NOMO-1 (cell line): Measurements from ENCODE around the gene NRBP1.

Source experiments
- DNase-seq, 2 experiments: peaks; one replicate each; lab custom pipeline; 2025; ENCODE audit not compliant: unreplicated experiment in 2 of 2; lab: John Stamatoyannopoulos, UW

Gene NRBP1

GRCh38 chr2:27428213-27428977 is at the start of gene NRBP1:
TSS of gene NRBP1 (plus strand) at chr2:27428631. CDS start at chr2:27433274, 4,643 bp downstream.
- peak; percentile 81 to 95 for DNase-seq

DNA sequence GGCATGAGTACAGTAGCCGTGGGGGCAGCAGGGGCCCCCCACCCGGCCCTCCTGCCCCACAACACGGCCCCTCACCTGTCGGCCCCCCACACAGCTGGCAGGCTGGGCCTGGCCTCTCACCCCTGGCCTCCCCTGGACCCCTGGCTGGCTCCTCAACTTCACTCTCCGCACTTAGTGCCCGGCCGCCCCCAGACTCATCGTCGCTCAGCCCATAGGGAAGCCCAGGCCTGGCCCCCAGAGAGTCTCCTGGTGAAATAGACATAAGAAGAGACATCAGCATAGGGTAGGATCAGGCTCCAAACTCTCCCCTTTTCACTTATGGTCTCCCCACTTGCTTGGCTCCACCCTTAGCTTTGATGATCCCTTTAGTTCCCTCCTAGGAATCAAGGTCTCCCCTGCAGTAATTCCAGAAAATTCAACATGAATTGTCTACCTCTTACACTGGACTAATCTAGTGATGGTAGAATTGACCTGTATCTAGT is 49.6 kb upstream of the NRBP1 start:
- DNase-seq: no peak

DNA sequence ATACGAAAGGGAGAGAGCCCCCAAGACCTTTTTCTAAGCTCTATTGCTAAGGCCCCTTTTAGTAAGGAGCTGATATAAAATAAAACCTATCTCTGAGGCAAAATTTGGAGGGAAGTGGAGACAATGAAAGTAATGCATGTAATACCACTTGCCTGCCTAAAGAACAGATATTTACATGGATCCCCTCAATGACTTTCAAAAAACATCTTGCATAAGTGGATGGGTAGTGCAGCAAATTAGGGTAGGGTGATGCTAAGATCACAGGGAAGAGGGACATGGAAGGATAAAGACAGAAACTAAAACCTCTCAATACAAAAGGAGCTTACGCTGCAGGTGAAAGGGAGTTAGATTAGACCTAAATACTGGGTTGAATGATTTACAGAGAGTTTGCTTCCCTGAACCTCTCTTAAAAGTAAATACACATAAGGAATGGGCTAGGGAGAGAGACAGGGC is 49.0 kb upstream of the NRBP1 start:
- peak in 1 of 2 experiments; percentile 28 for DNase-seq

DNA sequence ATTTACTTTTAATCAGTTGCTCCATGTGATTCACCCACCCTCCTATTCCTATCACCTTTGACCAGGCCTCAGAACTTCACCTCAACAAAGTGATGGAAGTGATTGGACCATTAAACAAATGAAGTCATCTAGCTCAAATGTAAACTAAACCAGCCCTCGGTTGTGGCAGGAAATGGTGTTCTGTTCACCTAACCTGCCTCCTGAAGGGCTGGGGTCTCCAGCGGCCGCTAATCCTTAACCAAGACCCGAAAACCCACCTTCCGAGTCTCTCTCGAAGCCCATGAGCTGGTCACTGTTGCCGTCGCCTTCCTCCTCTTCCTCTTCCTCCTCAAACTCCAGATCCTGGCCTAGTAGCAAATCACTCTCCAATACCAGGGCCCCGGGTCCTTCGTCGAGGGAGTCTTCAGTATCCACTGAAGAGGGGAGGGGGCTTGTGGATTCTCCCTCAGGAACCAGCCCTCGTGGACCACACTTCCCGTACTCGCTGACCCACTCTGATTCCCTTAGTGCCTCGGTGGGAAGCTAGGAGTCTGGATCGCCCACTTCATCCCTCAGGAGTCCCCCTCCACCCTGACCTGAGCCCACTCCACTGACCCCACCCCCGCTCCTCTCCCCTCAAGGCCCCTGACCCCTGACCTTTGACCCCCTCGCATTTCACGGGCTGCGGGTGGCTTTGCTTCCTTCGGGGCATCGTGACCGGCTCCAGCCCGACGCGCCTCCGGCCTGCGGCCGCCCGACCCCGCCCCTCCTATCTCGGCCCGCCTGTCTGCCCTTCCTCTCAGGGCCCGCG is 48.4 kb upstream of the NRBP1 start:
- peak; percentile 50 to 82 for DNase-seq

DNA sequence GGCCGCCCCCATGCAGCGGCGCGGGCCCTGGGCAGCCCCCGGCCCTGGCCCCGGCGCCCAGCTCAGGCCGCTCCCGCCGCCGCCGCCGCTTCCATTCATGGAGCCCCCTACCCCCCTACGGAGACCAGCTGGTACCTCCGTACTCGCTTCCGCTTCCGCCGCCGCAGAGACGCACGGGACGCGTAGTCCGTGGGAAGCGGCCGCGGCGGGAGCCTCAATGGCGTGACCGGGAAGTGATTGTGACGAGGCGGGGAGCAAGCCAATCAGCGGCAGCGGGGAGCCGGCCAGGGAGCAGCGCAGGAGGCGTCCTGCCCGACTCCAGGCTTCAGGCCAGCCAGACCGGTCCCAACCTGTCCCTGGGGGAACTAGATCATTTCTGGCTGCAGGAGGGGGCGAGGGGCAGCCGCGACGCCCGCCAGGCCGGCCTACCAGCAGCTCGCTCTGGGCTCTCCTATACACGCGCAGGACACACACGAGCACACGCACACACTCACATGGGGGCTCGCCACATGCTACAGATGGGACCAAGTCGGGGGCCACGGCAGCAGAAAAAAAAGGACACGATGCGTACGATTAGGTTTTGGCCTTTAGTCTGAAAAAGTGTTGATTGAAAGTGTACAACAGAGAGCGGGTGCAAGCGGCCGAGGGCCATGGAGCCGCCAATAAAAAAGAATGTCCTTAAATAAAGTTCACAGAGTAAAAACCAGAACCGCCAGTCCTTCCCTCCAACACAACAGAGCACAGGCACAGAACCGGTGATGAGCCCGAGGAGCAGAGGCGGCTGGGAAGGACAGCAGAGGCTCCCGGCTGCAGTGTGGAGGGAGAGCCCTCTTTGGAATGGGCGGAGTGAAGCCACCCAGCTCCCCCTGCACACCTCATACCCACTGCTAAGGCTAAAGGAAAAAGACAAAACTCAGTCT is 47.5 kb upstream of the NRBP1 start, which contains the start of gene ZNF513:
Gene ZNF513, minus strand, starts transcription at position 109 of the 920 bp plus-strand sequence. CDS start 208 bp downstream, outside the sequence.
- peak; percentile 89 to 90 for DNase-seq

- no peak for DNase-seq
These were observed 46.8 kb upstream of the NRBP1 start for GRCh38 chr2:27381577-27382181.

DNA sequence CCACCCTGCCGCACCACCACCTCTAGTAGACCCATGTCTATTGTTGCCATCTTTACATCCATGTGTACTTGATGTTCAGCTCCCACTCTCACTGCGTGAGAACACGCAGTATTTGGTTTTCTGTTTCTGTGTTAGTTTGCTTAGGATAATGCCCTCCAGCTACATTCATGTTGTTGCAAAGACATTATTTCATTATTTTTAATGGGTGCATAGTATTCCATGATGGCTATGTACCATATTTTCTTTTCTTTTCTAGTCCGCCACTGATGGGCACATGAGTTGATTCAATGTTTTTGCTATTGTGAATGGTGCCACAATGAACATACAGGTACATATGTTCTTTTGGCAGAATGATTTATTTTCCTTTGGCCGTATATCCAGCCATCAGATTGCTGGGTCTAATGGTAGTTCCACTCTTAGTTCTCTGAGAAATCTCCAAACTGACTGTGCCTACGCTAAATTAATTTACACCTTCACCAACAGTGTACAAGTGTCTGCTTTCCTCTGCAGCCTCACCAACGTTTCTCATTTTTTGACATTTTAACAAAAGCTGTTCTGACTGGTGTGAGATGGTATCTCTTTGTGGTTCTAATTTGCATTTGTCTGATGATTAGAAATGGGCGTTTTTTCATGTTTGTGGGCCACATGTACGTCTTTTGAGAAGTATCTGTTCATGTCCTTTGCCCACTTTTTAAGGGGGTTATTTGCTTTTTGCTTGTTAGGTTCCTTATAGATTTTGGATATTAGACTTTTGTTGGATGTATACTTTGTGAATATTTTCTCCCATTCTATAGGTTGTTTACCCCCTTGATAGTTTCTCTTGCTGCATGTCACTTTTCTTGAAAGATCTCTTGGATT is 37.4 kb upstream of the NRBP1 start:
- no peak for DNase-seq

GRCh38 chr2:27393225-27393624 is 35.2 kb upstream of the NRBP1 start:
- DNase-seq: no peak

DNA sequence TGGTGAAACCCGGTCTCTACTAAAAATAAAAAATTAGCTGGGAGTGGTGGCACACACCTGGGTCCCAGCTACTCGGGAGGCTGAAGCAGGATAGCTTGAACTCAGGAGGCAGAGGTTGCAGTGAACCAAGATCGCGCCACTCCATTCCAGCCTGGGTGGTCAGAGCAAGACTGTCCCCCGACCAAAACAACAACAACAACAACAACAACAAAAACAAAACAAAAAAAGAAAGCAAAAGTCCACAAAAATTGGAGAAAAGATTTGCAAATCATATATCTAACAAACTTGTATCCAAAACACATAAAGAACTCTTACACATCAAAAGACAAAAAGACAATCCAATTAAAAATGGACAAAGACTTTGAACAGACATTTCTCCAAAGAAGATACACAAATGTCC is 29.5 kb upstream of the NRBP1 start:
- DNase-seq: no peak

DNA sequence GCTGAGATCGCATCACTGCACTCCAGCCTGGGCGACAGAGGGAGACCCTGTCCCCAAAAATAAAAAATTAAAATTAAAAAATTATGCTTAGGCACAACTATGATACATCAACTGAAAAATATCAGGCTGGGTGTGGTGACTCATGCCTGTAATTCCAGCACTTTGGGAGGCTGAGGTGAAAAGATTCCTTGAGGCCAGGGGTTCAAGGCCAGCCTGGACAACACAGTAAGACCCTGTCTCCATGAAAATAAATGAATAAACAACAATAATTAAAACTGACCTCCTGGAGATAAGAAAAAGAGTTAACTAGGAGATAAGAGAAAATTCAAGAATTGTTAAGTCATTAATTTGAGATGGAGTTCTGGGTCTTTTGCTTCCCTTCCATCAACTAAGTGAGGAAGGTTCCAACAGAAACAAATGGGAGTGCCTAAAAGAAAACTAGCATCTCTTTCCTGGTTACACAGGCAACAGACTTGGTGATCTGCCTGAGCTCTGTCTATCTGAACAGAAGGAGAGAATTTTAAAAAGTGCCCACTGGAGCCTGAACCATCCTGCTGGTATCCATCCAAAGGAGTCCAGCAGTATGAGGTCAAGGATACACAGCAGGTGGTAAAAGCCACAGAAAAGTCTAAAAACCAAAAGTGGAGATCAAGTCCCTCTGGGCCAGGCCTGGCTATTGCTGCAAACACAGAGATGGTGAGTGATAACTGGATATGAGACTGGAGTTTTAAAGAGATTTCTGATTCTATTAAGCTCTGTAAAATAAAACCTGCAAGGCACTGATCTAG is 27.9 kb upstream of the NRBP1 start:
- no peak for DNase-seq

GRCh38 chr2:27407798-27408491 is 20.5 kb upstream of the NRBP1 start:
- DNase-seq: no peak

GRCh38 chr2:27408601-27409320 is 19.7 kb upstream of the NRBP1 start:
- peak; percentile 25 to 51 for DNase-seq

- peak; percentile 89 to 98 for DNase-seq
These were observed 18.9 kb upstream of the NRBP1 start, which contains the start of gene PPM1G for GRCh38 chr2:27409321-27410073. TSS of gene PPM1G (minus strand) at chr2:27409591. CDS start at chr2:27409422, 169 bp downstream.

GRCh38 chr2:27412419-27413152 is 15.8 kb upstream of the NRBP1 start:
- DNase-seq: no peak

- no peak for DNase-seq
These were observed 12.3 kb upstream of the NRBP1 start for GRCh38 chr2:27416151-27416550.

GRCh38 chr2:27420996-27421395 is 7.4 kb upstream of the NRBP1 start:
- no peak for DNase-seq
